Neuronal stem cell (in vitro differentiated cells): ENCODE data around the gene MAGI1.
"Not testable (repeated sequence)": the region's sequence is repeated elsewhere in the genome, so short reads cannot be mapped to it uniquely, and the experiment has no call there.

ENCODE experiments used
- DNase-seq: peaks from one replicate; pipeline ENCODE4 v3.0.0-alpha.2; 2013; ENCODE audit warnings: low spot score
- H2AFZ ChIP-seq: one replicate; pipeline ENCODE4 v1.6.1; 2013; ENCODE audit warnings: mild to moderate bottlenecking, low read length, inconsistent platforms
- H2AK5ac ChIP-seq: 2 replicates; pipeline ENCODE4 v1.6.1; 2013; ENCODE audit warnings: low read depth, mild to moderate bottlenecking, inconsistent platforms, low read length, moderate library complexity, mixed read lengths
- H2BK120ac ChIP-seq: 2 replicates; pipeline ENCODE4 v1.6.1; 2013; ENCODE audit warnings: low read depth, mild to moderate bottlenecking, inconsistent platforms, low read length, moderate library complexity, mixed read lengths
- H2BK12ac ChIP-seq: one replicate; pipeline ENCODE4 v1.6.1; 2013; ENCODE audit warnings: low read length, inconsistent platforms
- H2BK15ac ChIP-seq: 2 replicates; pipeline ENCODE4 v1.6.1; 2013; ENCODE audit warnings: mild to moderate bottlenecking, low read length, inconsistent platforms, mixed read lengths
- H2BK5ac ChIP-seq: one replicate; pipeline ENCODE4 v1.6.1; 2013; ENCODE audit warnings: inconsistent platforms, mild to moderate bottlenecking, low read length, moderate library complexity
- H3K14ac ChIP-seq: one replicate; pipeline ENCODE4 v1.6.1; 2013; ENCODE audit warnings: low read length, inconsistent platforms
- H3K18ac ChIP-seq: 2 replicates; pipeline ENCODE4 v1.6.1; 2013; ENCODE audit warnings: low read length, inconsistent platforms
- H3K23ac ChIP-seq: 2 replicates; pipeline ENCODE4 v1.6.1; 2013; ENCODE audit warnings: low read depth, mild to moderate bottlenecking, mixed read lengths, low read length, inconsistent platforms; ENCODE audit not compliant: poor library complexity
- H3K27ac ChIP-seq: replicated peaks from 3 replicates; pipeline ENCODE4 v1.5.1; 2013; ENCODE audit warnings: low read length, inconsistent platforms
- H3K27me3 ChIP-seq, 3 experiments: 2 replicates each; pipeline ENCODE4 v1.6.1; 2013; ENCODE audit warnings: low read length in 3 of 3, mild to moderate bottlenecking in 2 of 3, inconsistent platforms in 1 of 3, low read depth in 1 of 3, mixed read lengths in 1 of 3, moderate library complexity in 1 of 3; ENCODE audit not compliant: control insufficient read depth in 3 of 3, insufficient read depth in 3 of 3
- H3K36me3 ChIP-seq, 2 donors: replicated peaks in 1 of 2; 2 replicates each; pipeline ENCODE4 v1.6.1; 2013; ENCODE audit warnings: low read length in 2 of 2; ENCODE audit not compliant: control insufficient read depth in 2 of 2, insufficient read depth in 2 of 2
- H3K4ac ChIP-seq: 2 replicates; pipeline ENCODE4 v1.6.1; 2013; ENCODE audit warnings: inconsistent platforms, mild to moderate bottlenecking, low read length, moderate library complexity
- H3K4me1 ChIP-seq, 2 donors: 1 replicate in 1 of 2; 2 replicates in 1 of 2; pipeline ENCODE4 v1.6.1; 2013; ENCODE audit warnings: low read length in 2 of 2, low read depth in 1 of 2; ENCODE audit not compliant: control insufficient read depth in 2 of 2, insufficient read depth in 1 of 2
- H3K4me2 ChIP-seq: one replicate; pipeline ENCODE4 v1.6.1; 2013; ENCODE audit warnings: mild to moderate bottlenecking, low read length, inconsistent platforms; ENCODE audit not compliant: insufficient read depth, poor library complexity, severe bottlenecking
- H3K4me3 ChIP-seq, 2 donors: 2 replicates each; pipeline ENCODE4 v1.5.1; 2013; ENCODE audit warnings: low read length in 2 of 2, mild to moderate bottlenecking in 2 of 2, inconsistent platforms in 1 of 2, moderate library complexity in 1 of 2
- H3K79me1 ChIP-seq: one replicate; pipeline ENCODE4 v1.6.1; 2013; ENCODE audit warnings: low read depth, mild to moderate bottlenecking, inconsistent platforms, low read length, moderate library complexity
- H3K9ac ChIP-seq: one replicate; pipeline ENCODE4 v1.6.1; 2013; ENCODE audit warnings: mild to moderate bottlenecking, low read depth, low read length, inconsistent platforms; ENCODE audit not compliant: poor library complexity
- H3K9me3 ChIP-seq, 2 donors: replicated peaks in 1 of 2; 2 replicates each; pipeline versions ENCODE3 to v1.6.1; 2013; ENCODE audit warnings: low read length in 2 of 2, mild to moderate bottlenecking in 2 of 2, inconsistent platforms in 1 of 2, low read depth in 1 of 2, mixed read lengths in 1 of 2, moderate library complexity in 1 of 2; ENCODE audit not compliant: control insufficient read depth in 2 of 2, insufficient read depth in 1 of 2
- H4K8ac ChIP-seq: one replicate; pipeline ENCODE4 v1.6.1; 2013; ENCODE audit warnings: low read depth, mild to moderate bottlenecking, inconsistent platforms, low read length, moderate library complexity
- H4K91ac ChIP-seq: one replicate; pipeline ENCODE4 v1.6.1; 2013; ENCODE audit warnings: low read length, low read depth, mild to moderate bottlenecking, inconsistent platforms; ENCODE audit not compliant: poor library complexity
- WGBS, 2 donors: extraction: QIAGEN DNeasy Blood & Tissue Kit; methylation state at CpG; one replicate each; pipeline ENCODE4 v1.1.7; 2013; ENCODE audit warnings: missing lambda C conversion rate in 2 of 2, mixed read lengths in 1 of 2; ENCODE audit not compliant: insufficient read length in 2 of 2, insufficient replicate concordance in 1 of 2; ENCODE audit errors: extremely low coverage in 2 of 2; 5-methylcytosine and 5-hydroxymethylcytosine counted together

The MAGI1 gene

GRCh38 chr3:65543391-65543790 is 495.3 kb downstream of the MAGI1 start:
- H4K8ac ChIP-seq, H3K4me2 ChIP-seq, H3K4ac ChIP-seq, H3K23ac ChIP-seq, H3K27ac ChIP-seq, H3K18ac ChIP-seq, H3K9ac ChIP-seq, H2AK5ac ChIP-seq, H2BK5ac ChIP-seq, H3K4me3 ChIP-seq, H4K91ac ChIP-seq, H3K36me3 ChIP-seq, H2AFZ ChIP-seq, DNase-seq, H2BK15ac ChIP-seq, H3K27me3 ChIP-seq, H2BK120ac ChIP-seq, H3K9me3 ChIP-seq, H2BK12ac ChIP-seq, H3K79me1 ChIP-seq, H3K14ac ChIP-seq: not testable (repeated sequence)
- WGBS, 2 donors = no CpG with 5 or more reads among the region's 1 CpG
- H3K4me1 ChIP-seq = peaks cover 10 to 21% of the 10 kb centered on the region in 2 donors

GRCh38 chr3:65540666-65541065 is 498.1 kb downstream of the MAGI1 start:
- no peak overlapping the region for H2AK5ac ChIP-seq
- H4K91ac ChIP-seq = no peak overlapping the region
- H3K18ac ChIP-seq = no peak overlapping the region
- H2BK12ac ChIP-seq = no peak overlapping the region
- H2BK5ac ChIP-seq = no peak overlapping the region
- H2BK15ac ChIP-seq = no peak overlapping the region
- no peaks in the 10 kb centered on the region for H3K27me3 ChIP-seq
- H3K4me1 ChIP-seq = peaks cover 6 to 21% of the 10 kb centered on the region in 2 donors
- H3K36me3 ChIP-seq = peaks cover 0 to 3% of the 10 kb centered on the region in 2 donors
- H3K9me3 ChIP-seq = peaks cover 3% of the 10 kb centered on the region in 2 donors
- H3K79me1 ChIP-seq = no peaks in the 10 kb centered on the region
- no peak overlapping the region for H3K4ac ChIP-seq
- H2AFZ ChIP-seq = no peak overlapping the region
- no peak overlapping the region for H4K8ac ChIP-seq
- WGBS, 2 donors = no CpG with 5 or more reads among the region's 1 CpG
- H3K4me2 ChIP-seq = no peak overlapping the region
- no peak overlapping the region for H3K14ac ChIP-seq
- no peak overlapping the region for H3K27ac ChIP-seq
- DNase-seq = no peak
- H3K4me3 ChIP-seq = no peak overlapping the region
- no peak overlapping the region for H3K9ac ChIP-seq
- no peak overlapping the region for H2BK120ac ChIP-seq
- no peak overlapping the region for H3K23ac ChIP-seq

- Histone ChIP-seq H3K4me2 (no peak overlapping the region), H3K18ac (no peak overlapping the region), H2BK15ac (no peak overlapping the region), H3K9me3 (peaks cover 3% of the 10 kb centered on the region in 2 donors), H4K91ac (no peak overlapping the region), H2AK5ac (no peak overlapping the region), H4K8ac (no peak overlapping the region), H3K79me1 (no peaks in the 10 kb centered on the region), H2AFZ (no peak overlapping the region), H3K4me3 (no peak overlapping the region), H2BK5ac (no peak overlapping the region), H3K27ac (no peak overlapping the region), H3K14ac (no peak overlapping the region), H3K27me3 (no peaks in the 10 kb centered on the region), H3K4ac (no peak overlapping the region), H3K9ac (no peak overlapping the region), H2BK12ac (no peak overlapping the region), H3K36me3 (peaks cover 0 to 3% of the 10 kb centered on the region in 2 donors), H3K4me1 (peaks cover 6 to 21% of the 10 kb centered on the region in 2 donors), H3K23ac (no peak overlapping the region), H2BK120ac (no peak overlapping the region)
- no peak for DNase-seq
- no CpG with 5 or more reads among the region's 1 CpG for WGBS, 2 donors
These were observed 499.1 kb downstream of the MAGI1 start for GRCh38 chr3:65539616-65540015.

- H3K27ac ChIP-seq = no peak overlapping the region
- H3K9ac ChIP-seq = no peak overlapping the region
- H3K79me1 ChIP-seq = no peaks in the 10 kb centered on the region
- no peak overlapping the region for H2BK120ac ChIP-seq
- peaks cover 7 to 21% of the 10 kb centered on the region in 2 donors for H3K4me1 ChIP-seq
- peaks cover 3 to 5% of the 10 kb centered on the region in 2 donors for H3K9me3 ChIP-seq
- H2BK12ac ChIP-seq = no peak overlapping the region
- H2BK15ac ChIP-seq = no peak overlapping the region
- H2AK5ac ChIP-seq = no peak overlapping the region
- H3K14ac ChIP-seq = no peak overlapping the region
- H2BK5ac ChIP-seq = no peak overlapping the region
- no CpG with 5 or more reads among the region's 1 CpG for whole genome bisulfite sequencing, 2 donors
- H3K4ac ChIP-seq = no peak overlapping the region
- no peak overlapping the region for H3K23ac ChIP-seq
- peaks cover 0 to 4% of the 10 kb centered on the region in 2 donors for H3K36me3 ChIP-seq
- H2AFZ ChIP-seq = no peak overlapping the region
- no peaks in the 10 kb centered on the region for H3K27me3 ChIP-seq
- DNase-seq = no peak
- H4K8ac ChIP-seq = no peak overlapping the region
- no peak overlapping the region for H3K18ac ChIP-seq
- H3K4me3 ChIP-seq = no peak overlapping the region
- H4K91ac ChIP-seq = no peak overlapping the region
- H3K4me2 ChIP-seq = no peak overlapping the region
These were observed 500.6 kb downstream of the MAGI1 start for GRCh38 chr3:65538101-65538500.
